HepG2 (cell line): ENCODE data around the gene RPL41.

ENCODE experiments used
- ATF2 ChIP-seq: sonication (generic); formaldehyde crosslinking; IDR thresholded peaks from 2 replicates; pipeline ENCODE4 v1.4.0; 2020; ENCODE audit warnings: missing genetic modification reagents
- IKZF4 ChIP-seq: sonication (generic); formaldehyde crosslinking; IDR thresholded peaks from 2 replicates; pipeline ENCODE4 v1.5.1; 2020; ENCODE audit warnings: borderline replicate concordance, mild to moderate bottlenecking, low read depth, missing genetic modification reagents; ENCODE audit errors: not compliant biosample characterization
- POLR2A ChIP-seq, 2 experiments: IDR thresholded peaks; 2 replicates each; pipeline ENCODE4 v1.6.1; 2011; ENCODE audit warnings: low read depth in 2 of 2, low read length in 2 of 2, mild to moderate bottlenecking in 1 of 2, moderate library complexity in 1 of 2; ENCODE audit not compliant: insufficient read depth in 1 of 2
- TRAFD1 ChIP-seq: sonication (generic); formaldehyde crosslinking; IDR thresholded peaks from 2 replicates; pipeline ENCODE4 v1.5.1; 2020; ENCODE audit warnings: missing genetic modification reagents, mild to moderate bottlenecking, borderline replicate concordance
- USF2 ChIP-seq, 2 experiments: sonication (generic) in 1 of 2; formaldehyde crosslinking in 1 of 2; IDR thresholded peaks; 2 replicates each; pipeline versions ENCODE4 v1.5.1 to v1.6.1; 2011 to 2020; ENCODE audit warnings: borderline replicate concordance in 1 of 2, low read depth in 1 of 2, low read length in 1 of 2, mild to moderate bottlenecking in 1 of 2, missing genetic modification reagents in 1 of 2, moderate library complexity in 1 of 2
- ZNF777 ChIP-seq: sonication (generic); formaldehyde crosslinking; IDR thresholded peaks from 2 replicates; pipeline ENCODE4 v1.4.0; 2020; ENCODE audit warnings: missing genetic modification reagents

GRCh38 chr12:56118688-56119357 is 2.4 kb downstream of the RPL41 start:
- no peak for TF ChIP-seq ZNF777
- TF ChIP-seq ATF2 (CRISPR knock-in tag): no peak
- TF ChIP-seq IKZF4 (CRISPR knock-in tag): no peak
- TF ChIP-seq USF2 (IDR thresholded peaks at IDR 0.05; ENCODE audit: low read depth, low read length): no peak
- TF ChIP-seq USF2 (CRISPR knock-in tag; IDR thresholded peaks at IDR 0.05; ENCODE audit: borderline replicate concordance): no peak
- TF ChIP-seq TRAFD1 (CRISPR knock-in tag): no peak
- no peak for TF ChIP-seq POLR2A (IDR thresholded peaks at IDR 0.05; ENCODE audit: insufficient read depth in 1 of 2, low read depth in 2 of 2, low read length in 2 of 2)
